Neuron (in vitro differentiated cells): ENCODE measurements around the gene BSN.
"Not testable (repeated sequence)": the region's sequence is repeated elsewhere in the genome, so short reads cannot be mapped to it uniquely, and the experiment has no call there.

ENCODE experiments used
- H2AFZ ChIP-seq: one replicate; pipeline ENCODE4 v1.6.1; 2013; ENCODE audit warnings: low read depth, mild to moderate bottlenecking, inconsistent platforms, low read length, moderate library complexity
- H3K27me3 ChIP-seq: one replicate; pipeline ENCODE4 v1.6.1; 2013; ENCODE audit warnings: low read length; ENCODE audit not compliant: insufficient read depth
- H3K36me3 ChIP-seq: one replicate; pipeline ENCODE4 v1.6.1; 2013; ENCODE audit warnings: low read length; ENCODE audit not compliant: insufficient read depth
- H3K4me1 ChIP-seq: one replicate; pipeline ENCODE4 v1.6.1; 2013; ENCODE audit warnings: low read length; ENCODE audit not compliant: insufficient read depth
- H3K4me3 ChIP-seq: 2 replicates; pipeline ENCODE4 v1.5.1; 2013; ENCODE audit warnings: mild to moderate bottlenecking, low read length, moderate library complexity
- H3K9me3 ChIP-seq: one replicate; pipeline ENCODE4 v1.6.1; 2013; ENCODE audit warnings: low read length

BSN gene

GRCh38 chr3:49685103-49685502 is 130.8 kb downstream of the BSN start:
- not testable (repeated sequence) for H3K4me3 ChIP-seq, H2AFZ ChIP-seq

GRCh38 chr3:49685846-49686245 is 131.6 kb downstream of the BSN start:
- H3K9me3 ChIP-seq, H2AFZ ChIP-seq, H3K27me3 ChIP-seq, H3K4me3 ChIP-seq: not testable (repeated sequence)
- H3K4me1 ChIP-seq = peaks cover 13% of the 10 kb centered on the region
- H3K36me3 ChIP-seq = peaks cover 31% of the 10 kb centered on the region

More at GRCh38 chr3:49685103-49685502, 130.8 kb downstream of the BSN start:
- H3K36me3 ChIP-seq = peaks cover 38% of the 10 kb centered on the region
- not testable (repeated sequence) for H3K27me3 ChIP-seq, H3K9me3 ChIP-seq, H3K4me1 ChIP-seq

- peaks cover 27% of the 10 kb centered on the region for H3K36me3 ChIP-seq
- H3K4me1 ChIP-seq = peaks cover 13% of the 10 kb centered on the region
- H3K9me3 ChIP-seq, H3K4me3 ChIP-seq, H3K27me3 ChIP-seq, H2AFZ ChIP-seq: not testable (repeated sequence)
Measured at GRCh38 chr3:49686346-49686745, 132.1 kb downstream of the BSN start.

GRCh38 chr3:49686769-49687423 is 132.6 kb downstream of the BSN start:
- H3K36me3 ChIP-seq = peaks cover 22% of the 10 kb centered on the region
- H3K9me3 ChIP-seq, H3K4me3 ChIP-seq, H3K27me3 ChIP-seq, H2AFZ ChIP-seq: not testable (repeated sequence)
- H3K4me1 ChIP-seq = peaks cover 13% of the 10 kb centered on the region

- H2AFZ ChIP-seq, H3K4me3 ChIP-seq, H3K27me3 ChIP-seq, H3K9me3 ChIP-seq: not testable (repeated sequence)
- Histone ChIP-seq H3K36me3 (peaks cover 17% of the 10 kb centered on the region), H3K4me1 (peaks cover 13% of the 10 kb centered on the region)
Measured at GRCh38 chr3:49687424-49687795, 133.1 kb downstream of the BSN start.

GRCh38 chr3:49688338-49689045 is 134.2 kb downstream of the BSN start:
- H3K27me3 ChIP-seq, H3K36me3 ChIP-seq, H3K9me3 ChIP-seq: not testable (repeated sequence)
- H2AFZ ChIP-seq = peak overlapping the region; percentile 46
- H3K4me1 ChIP-seq = peaks cover 13% of the 10 kb centered on the region
- H3K4me3 ChIP-seq = peak overlapping the region; percentile 79

- Histone ChIP-seq H3K4me1 (peaks cover 13% of the 10 kb centered on the region), H3K4me3 (peak within 1 kb of the TSS; percentile 79), H2AFZ (peak within 1 kb of the TSS; percentile 46), H3K36me3 (peaks cover 2% of the 10 kb centered on the region), H3K27me3 (no peaks in the 10 kb centered on the region), H3K9me3 (no peaks in the 10 kb centered on the region)
Measured at GRCh38 chr3:49689046-49689907, 135.0 kb downstream of the BSN start, which contains the start of the genes MST1 and RNF123. Gene MST1, minus strand, starts transcription at chr3:49689474. Its CDS starts 783 bp downstream, at chr3:49688691. Gene RNF123, plus strand, starts transcription at chr3:49689557. Its CDS starts 1,609 bp downstream, at chr3:49691166.

GRCh38 chr3:49689908-49690624 is 135.8 kb downstream of the BSN start:
- not testable (repeated sequence) for H3K9me3 ChIP-seq, H3K27me3 ChIP-seq, H3K36me3 ChIP-seq
- Histone ChIP-seq H3K4me1 (peaks cover 13% of the 10 kb centered on the region), H2AFZ (peak overlapping the region; percentile 46), H3K4me3 (peak overlapping the region; percentile 79)

- peak overlapping the region; percentile 79 for H3K4me3 ChIP-seq
- not testable (repeated sequence) for H2AFZ ChIP-seq, H3K27me3 ChIP-seq, H3K9me3 ChIP-seq, H3K36me3 ChIP-seq
- H3K4me1 ChIP-seq = peaks cover 13% of the 10 kb centered on the region
Measured at GRCh38 chr3:49690856-49691255, 136.6 kb downstream of the BSN start.

GRCh38 chr3:49691481-49691880 is 137.2 kb downstream of the BSN start:
- not testable (repeated sequence) for H3K4me3 ChIP-seq, H3K27me3 ChIP-seq, H2AFZ ChIP-seq

GRCh38 chr3:49694409-49695070 is 140.3 kb downstream of the BSN start:
- H3K4me1 ChIP-seq, H3K4me3 ChIP-seq, H2AFZ ChIP-seq, H3K9me3 ChIP-seq, H3K27me3 ChIP-seq, H3K36me3 ChIP-seq: not testable (repeated sequence)

More at GRCh38 chr3:49691481-49691880, 137.2 kb downstream of the BSN start:
- peaks cover 13% of the 10 kb centered on the region for H3K4me1 ChIP-seq
- not testable (repeated sequence) for H3K36me3 ChIP-seq, H3K9me3 ChIP-seq

- not testable (repeated sequence) for H3K36me3 ChIP-seq, H2AFZ ChIP-seq, H3K27me3 ChIP-seq, H3K4me3 ChIP-seq, H3K9me3 ChIP-seq, H3K4me1 ChIP-seq
Measured at GRCh38 chr3:49695350-49696015, 141.2 kb downstream of the BSN start.
